ENCODE results near the gene CPNE4. TPM values are rescaled to one million over a fixed set of nuclear protein-coding genes. Genes with fewer than 3 reads are reported as not detected.

CPNE4 gene
- total RNA-seq, 1 donor from 2014 or later: 16.1 TPM

DNA sequence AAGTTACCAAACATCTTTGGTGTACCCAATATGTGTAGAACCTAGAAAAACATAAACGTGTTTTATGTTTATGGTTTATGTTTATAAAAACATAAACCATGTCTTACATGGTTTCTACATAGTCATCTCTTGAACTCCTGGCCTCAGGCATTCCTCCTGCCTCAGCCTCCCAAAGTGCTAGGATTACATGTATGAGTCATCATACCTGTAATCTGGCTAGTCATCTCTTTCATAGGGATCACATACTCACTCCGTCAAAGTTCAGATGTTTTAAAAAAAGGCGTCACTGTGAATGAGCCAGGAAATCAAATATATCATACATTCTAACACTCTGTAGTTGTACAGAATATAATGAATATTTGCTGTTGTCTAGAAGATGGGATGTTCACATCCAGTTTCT lies 178.6 kb downstream of the CPNE4 start:
- no peak overlapping the region for H3K27ac Mint-ChIP-seq (ENCODE audit: unreplicated experiment)
- H3K36me3 Mint-ChIP-seq (ENCODE audit: low read depth): no peaks in the 10 kb centered on the region
- H3K4me1 Mint-ChIP-seq: no peaks in the 10 kb centered on the region
- H3K27me3 Mint-ChIP-seq (ENCODE audit: low read depth): no peaks in the 10 kb centered on the region
- TF ChIP-seq, protein P1, sequence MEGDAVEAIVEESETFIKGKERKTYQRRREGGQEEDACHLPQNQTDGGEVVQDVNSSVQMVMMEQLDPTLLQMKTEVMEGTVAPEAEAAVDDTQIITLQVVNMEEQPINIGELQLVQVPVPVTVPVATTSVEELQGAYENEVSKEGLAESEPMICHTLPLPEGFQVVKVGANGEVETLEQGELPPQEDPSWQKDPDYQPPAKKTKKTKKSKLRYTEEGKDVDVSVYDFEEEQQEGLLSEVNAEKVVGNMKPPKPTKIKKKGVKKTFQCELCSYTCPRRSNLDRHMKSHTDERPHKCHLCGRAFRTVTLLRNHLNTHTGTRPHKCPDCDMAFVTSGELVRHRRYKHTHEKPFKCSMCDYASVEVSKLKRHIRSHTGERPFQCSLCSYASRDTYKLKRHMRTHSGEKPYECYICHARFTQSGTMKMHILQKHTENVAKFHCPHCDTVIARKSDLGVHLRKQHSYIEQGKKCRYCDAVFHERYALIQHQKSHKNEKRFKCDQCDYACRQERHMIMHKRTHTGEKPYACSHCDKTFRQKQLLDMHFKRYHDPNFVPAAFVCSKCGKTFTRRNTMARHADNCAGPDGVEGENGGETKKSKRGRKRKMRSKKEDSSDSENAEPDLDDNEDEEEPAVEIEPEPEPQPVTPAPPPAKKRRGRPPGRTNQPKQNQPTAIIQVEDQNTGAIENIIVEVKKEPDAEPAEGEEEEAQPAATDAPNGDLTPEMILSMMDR (conservative IDR thresholded peaks at IDR 0.05): no peak
- no peak for DNase-seq (ENCODE audit: low read depth, low spot score)
- no peak overlapping the region for H3K4me3 Mint-ChIP-seq
- H3K9me3 Mint-ChIP-seq: no peaks in the 10 kb centered on the region

DNA sequence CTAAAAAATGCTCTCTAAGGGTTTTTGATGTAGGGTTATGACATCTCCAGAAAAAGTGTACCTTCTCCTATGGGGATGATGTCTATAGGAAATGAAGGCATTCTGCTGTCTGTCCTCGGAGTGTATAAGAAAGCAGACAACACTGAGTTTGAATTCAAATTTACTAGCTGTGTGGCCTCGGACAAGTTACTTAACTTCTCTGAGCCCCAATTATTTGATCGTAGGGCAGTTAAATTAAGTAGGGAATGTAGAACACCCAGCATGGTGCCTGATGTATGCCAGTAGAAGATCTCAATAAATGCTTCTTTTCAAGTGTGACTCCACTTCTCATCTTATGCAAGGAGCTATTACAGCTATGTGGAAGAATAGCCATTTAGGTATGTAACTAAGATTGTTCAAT lies 184.6 kb downstream of the CPNE4 start:
- Mint-ChIP-seq H3K27me3 (ENCODE audit: low read depth) (no peaks in the 10 kb centered on the region), H3K27ac (ENCODE audit: unreplicated experiment) (no peak overlapping the region), H3K4me1 (no peaks in the 10 kb centered on the region), H3K36me3 (ENCODE audit: low read depth) (no peaks in the 10 kb centered on the region), H3K9me3 (no peaks in the 10 kb centered on the region), H3K4me3 (no peak overlapping the region)
- TF ChIP-seq, protein P1 (conservative IDR thresholded peaks at IDR 0.05): no peak
- no peak for DNase-seq (ENCODE audit: low read depth, low spot score)

DNA sequence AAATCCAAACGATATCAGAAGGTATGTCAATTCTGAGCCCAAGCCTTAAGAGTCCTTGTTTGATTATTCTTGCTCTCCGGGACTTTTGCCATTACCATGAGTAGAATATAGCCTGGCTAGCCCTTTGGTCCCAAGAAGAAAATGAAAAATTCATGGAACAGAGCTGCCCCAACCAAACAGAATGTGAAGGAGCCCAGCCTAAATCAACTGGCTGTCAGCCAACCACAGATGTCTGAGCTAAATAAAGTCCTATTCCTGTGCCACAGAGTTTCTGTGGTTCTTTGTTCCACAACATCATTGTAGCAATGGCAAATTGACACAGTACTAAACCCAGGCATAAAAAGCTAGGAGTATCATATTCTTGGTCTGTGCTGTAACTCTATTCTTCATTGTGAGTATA lies 185.2 kb downstream of the CPNE4 start:
- no peak overlapping the region for H3K27ac Mint-ChIP-seq (ENCODE audit: unreplicated experiment)
- no peaks in the 10 kb centered on the region for H3K36me3 Mint-ChIP-seq (ENCODE audit: low read depth)
- H3K9me3 Mint-ChIP-seq: no peaks in the 10 kb centered on the region
- TF ChIP-seq, protein P1 (conservative IDR thresholded peaks at IDR 0.05): no peak
- no peak for DNase-seq (ENCODE audit: low read depth, low spot score)
- H3K27me3 Mint-ChIP-seq (ENCODE audit: low read depth): no peaks in the 10 kb centered on the region
- no peaks in the 10 kb centered on the region for H3K4me1 Mint-ChIP-seq
- H3K4me3 Mint-ChIP-seq: no peak overlapping the region

DNA sequence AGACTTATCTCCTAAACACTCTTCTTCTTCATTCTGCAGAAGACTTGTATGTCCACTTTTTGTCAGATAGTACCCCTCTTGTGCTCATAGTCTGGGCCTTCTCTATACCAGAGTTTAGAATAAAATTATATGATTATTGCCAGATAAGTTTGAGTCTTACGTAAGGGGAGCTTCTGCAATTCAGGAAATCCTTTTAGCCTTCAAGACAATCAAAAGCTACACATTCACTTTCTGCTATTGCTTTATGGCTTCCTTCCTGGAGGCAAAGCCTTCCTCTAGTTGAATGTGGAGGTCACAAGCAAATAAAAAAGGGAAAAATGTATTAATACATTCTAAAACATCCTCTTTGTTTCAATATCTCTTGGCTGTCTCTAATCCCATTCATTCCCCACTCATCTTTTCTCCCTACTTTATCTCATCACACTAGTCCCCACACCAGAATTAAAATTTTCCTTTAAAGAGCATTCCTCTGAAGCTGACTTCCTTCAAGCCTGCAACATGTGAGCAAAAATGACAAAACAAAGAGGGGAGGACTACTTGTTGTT lies 186.8 kb downstream of the CPNE4 start:
- H3K9me3 Mint-ChIP-seq: no peaks in the 10 kb centered on the region
- H3K27me3 Mint-ChIP-seq (ENCODE audit: low read depth): no peaks in the 10 kb centered on the region
- no peak for DNase-seq (ENCODE audit: low read depth, low spot score)
- H3K36me3 Mint-ChIP-seq (ENCODE audit: low read depth): no peaks in the 10 kb centered on the region
- TF ChIP-seq, protein P1 (conservative IDR thresholded peaks at IDR 0.05): no peak
- H3K4me1 Mint-ChIP-seq: no peaks in the 10 kb centered on the region
- H3K27ac Mint-ChIP-seq (ENCODE audit: unreplicated experiment): no peak overlapping the region
- H3K4me3 Mint-ChIP-seq: no peak overlapping the region

DNA sequence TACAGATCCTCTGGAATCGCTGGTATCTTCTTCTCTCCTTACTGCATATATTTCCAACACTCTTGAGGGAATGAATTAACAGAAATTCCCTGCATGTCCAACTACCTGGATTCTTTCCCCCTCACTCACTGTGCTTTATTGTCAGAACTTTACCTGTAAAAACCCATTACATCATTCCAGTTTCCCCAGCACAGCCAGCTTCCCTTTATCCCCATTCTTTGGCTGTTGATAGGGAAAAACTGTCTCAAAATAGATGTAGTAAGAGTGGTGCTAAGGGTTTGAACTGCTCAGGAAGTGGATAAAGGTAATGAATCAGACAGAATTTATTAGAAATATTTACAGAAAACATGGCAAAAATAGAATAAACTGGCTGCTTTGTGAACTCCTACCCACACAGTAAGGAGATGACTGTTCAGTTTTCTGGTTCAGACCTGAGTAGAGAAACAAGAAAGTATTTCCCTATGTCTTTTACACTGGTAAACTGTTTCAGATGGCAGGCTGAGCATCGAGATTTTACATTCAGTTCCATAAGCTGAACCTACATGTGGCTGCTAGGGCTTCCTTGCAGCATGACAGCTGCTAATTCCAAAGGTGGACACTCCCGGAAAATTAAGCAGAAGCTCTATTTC lies 188.4 kb downstream of the CPNE4 start:
- Mint-ChIP-seq H3K4me1 (no peaks in the 10 kb centered on the region), H3K27me3 (ENCODE audit: low read depth) (no peaks in the 10 kb centered on the region), H3K27ac (ENCODE audit: unreplicated experiment) (no peak overlapping the region), H3K36me3 (ENCODE audit: low read depth) (no peaks in the 10 kb centered on the region), H3K9me3 (no peaks in the 10 kb centered on the region), H3K4me3 (no peak overlapping the region)
- TF ChIP-seq, protein P1 (conservative IDR thresholded peaks at IDR 0.05): no peak
- no peak for DNase-seq (ENCODE audit: low read depth, low spot score)

Data from neural crest cell (in vitro differentiated cells).